Spleen (tissue), 7 donors: Measurements from ENCODE around the gene SLC6A7.

Experiments used
- POLR2A ChIP-seq, 3 donors: fragments of 450-650 bp; IDR thresholded peaks; one replicate each; pipeline ENCODE4 v1.5.1; 2017; ENCODE audit warnings: antibody characterized with exemption in 3 of 3, mild to moderate bottlenecking in 1 of 3
- TF ChIP-seq, protein P1 (sequence below), 11 experiments: fragments of 200-600 bp in 7 of 11; fragments of 450-650 bp in 4 of 11; sonication (generic) in 4 of 11; IDR thresholded peaks in 8 of 11; conservative IDR thresholded peaks in 3 of 11; 1 replicate in 7 of 11; 2 replicates in 4 of 11; pipeline versions ENCODE4 v1.4.0 to v1.8.0; 2016 to 2021; ENCODE audit warnings: antibody characterized with exemption in 11 of 11, inconsistent platforms in 4 of 11, mild to moderate bottlenecking in 1 of 11
- donor health status: DM: no; HTN: no; CAD: no; lungs with moderate emphysema.
- donor health status: DM: no; HTN: no; CAD: no.
- donor health status: DM: no; HTN: no; CAD: no.

DNA sequence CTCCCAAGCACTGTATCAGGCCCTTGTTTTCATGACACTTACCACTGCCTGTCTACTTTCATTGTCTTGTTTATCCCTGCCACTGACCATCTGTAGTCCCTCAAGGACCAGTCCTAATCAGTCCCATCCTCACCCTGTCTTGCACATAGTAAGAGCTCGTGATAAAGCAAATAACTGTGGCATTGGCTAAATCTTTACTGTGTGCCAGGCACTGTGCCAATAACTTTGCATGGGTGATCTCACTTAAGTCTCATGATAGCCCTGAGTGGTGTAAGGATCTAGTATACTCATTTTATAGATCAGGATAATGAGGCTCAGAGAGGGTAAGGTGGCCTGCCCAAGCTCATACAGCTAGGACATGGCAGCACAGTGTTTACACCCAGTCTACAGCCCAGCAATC lies 17.7 kb upstream of the SLC6A7 start:
- TF ChIP-seq POLR2A (IDR thresholded peaks at IDR 0.05): no peak
- TF ChIP-seq, protein P1, sequence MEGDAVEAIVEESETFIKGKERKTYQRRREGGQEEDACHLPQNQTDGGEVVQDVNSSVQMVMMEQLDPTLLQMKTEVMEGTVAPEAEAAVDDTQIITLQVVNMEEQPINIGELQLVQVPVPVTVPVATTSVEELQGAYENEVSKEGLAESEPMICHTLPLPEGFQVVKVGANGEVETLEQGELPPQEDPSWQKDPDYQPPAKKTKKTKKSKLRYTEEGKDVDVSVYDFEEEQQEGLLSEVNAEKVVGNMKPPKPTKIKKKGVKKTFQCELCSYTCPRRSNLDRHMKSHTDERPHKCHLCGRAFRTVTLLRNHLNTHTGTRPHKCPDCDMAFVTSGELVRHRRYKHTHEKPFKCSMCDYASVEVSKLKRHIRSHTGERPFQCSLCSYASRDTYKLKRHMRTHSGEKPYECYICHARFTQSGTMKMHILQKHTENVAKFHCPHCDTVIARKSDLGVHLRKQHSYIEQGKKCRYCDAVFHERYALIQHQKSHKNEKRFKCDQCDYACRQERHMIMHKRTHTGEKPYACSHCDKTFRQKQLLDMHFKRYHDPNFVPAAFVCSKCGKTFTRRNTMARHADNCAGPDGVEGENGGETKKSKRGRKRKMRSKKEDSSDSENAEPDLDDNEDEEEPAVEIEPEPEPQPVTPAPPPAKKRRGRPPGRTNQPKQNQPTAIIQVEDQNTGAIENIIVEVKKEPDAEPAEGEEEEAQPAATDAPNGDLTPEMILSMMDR (IDR thresholded peaks at IDR 0.05 in 8 of 11, conservative IDR thresholded peaks at IDR 0.05 in 3 of 11): no peak
